OCI-LY7 (cell line): ENCODE measurements around the gene KDM2A. TPM values are rescaled to one million over a fixed set of nuclear protein-coding genes. Genes with fewer than 3 reads are reported as not detected.

Experiments used
- total RNA-seq, 2 experiments: library from RNA; depleted of rRNA in 1 of 2; stranded (reverse); fragments of >200 nt in 1 of 2; shearing (Covaris generic) in 1 of 2; gene quantifications; 2 replicates each; pipeline ENCODE4 v1.2.3, GENCODE V29; 2014 to 2022

KDM2A gene
- total RNA-seq, 2 experiments from 2014 or later, result 31.7 to 66.2 TPM

Other genes with a start within 250 kb of the KDM2A start
- 10.4 and 10.5 TPM in 2 replicates for gene PC, start 160.9 kb upstream of the KDM2A start, total RNA-seq (2014; rRNA removed; shearing (Covaris generic))
- 12.7 and 17.0 TPM in 2 replicates for gene PC, start 160.9 kb upstream of the KDM2A start, total RNA-seq (2022)
- gene C11orf86, start 144.0 kb upstream of the KDM2A start, total RNA-seq (2014; rRNA removed; shearing (Covaris generic)), result not detected in 2 replicates
- not detected in 2 replicates for gene C11orf86, start 144.0 kb upstream of the KDM2A start, total RNA-seq (2022)
- gene SYT12, start 96.1 kb upstream of the KDM2A start, total RNA-seq (2014; rRNA removed; shearing (Covaris generic)), result 0.21 and 0.25 TPM in 2 replicates
- 0.72 and 0.87 TPM in 2 replicates for gene SYT12, start 96.1 kb upstream of the KDM2A start, total RNA-seq (2022)
- gene RHOD, start 62.4 kb upstream of the KDM2A start, total RNA-seq (2014; rRNA removed; shearing (Covaris generic)), result not detected in 2 replicates
- gene RHOD, start 62.4 kb upstream of the KDM2A start, total RNA-seq (2022), result not detected in 2 replicates
- 379 and 397 TPM in 2 replicates for gene GRK2, start 147.2 kb downstream of the KDM2A start, total RNA-seq (2014; rRNA removed; shearing (Covaris generic))
- gene GRK2, start 147.2 kb downstream of the KDM2A start, total RNA-seq (2022), result 280 and 373 TPM in 2 replicates
- gene ANKRD13D, start 170.0 kb downstream of the KDM2A start, total RNA-seq (2014; rRNA removed; shearing (Covaris generic)), result 101 and 136 TPM in 2 replicates
- gene ANKRD13D, start 170.0 kb downstream of the KDM2A start, total RNA-seq (2022), result 119 and 136 TPM in 2 replicates
- gene SSH3, start 184.3 kb downstream of the KDM2A start, total RNA-seq (2014; rRNA removed; shearing (Covaris generic)), result 8.4 and 9.2 TPM in 2 replicates
- 18.5 and 22.0 TPM in 2 replicates for gene SSH3, start 184.3 kb downstream of the KDM2A start, total RNA-seq (2022)
- gene POLD4, start 234.3 kb downstream of the KDM2A start, total RNA-seq (2014; rRNA removed; shearing (Covaris generic)), result 146 and 153 TPM in 2 replicates
- gene POLD4, start 234.3 kb downstream of the KDM2A start, total RNA-seq (2022), result 160 and 171 TPM in 2 replicates